ENCODE data around the gene CAMK1D.
"Not testable (repeated sequence)": the region's sequence is repeated elsewhere in the genome, so short reads cannot be mapped to it uniquely, and the experiment has no call there.

Gene CAMK1D

DNA sequence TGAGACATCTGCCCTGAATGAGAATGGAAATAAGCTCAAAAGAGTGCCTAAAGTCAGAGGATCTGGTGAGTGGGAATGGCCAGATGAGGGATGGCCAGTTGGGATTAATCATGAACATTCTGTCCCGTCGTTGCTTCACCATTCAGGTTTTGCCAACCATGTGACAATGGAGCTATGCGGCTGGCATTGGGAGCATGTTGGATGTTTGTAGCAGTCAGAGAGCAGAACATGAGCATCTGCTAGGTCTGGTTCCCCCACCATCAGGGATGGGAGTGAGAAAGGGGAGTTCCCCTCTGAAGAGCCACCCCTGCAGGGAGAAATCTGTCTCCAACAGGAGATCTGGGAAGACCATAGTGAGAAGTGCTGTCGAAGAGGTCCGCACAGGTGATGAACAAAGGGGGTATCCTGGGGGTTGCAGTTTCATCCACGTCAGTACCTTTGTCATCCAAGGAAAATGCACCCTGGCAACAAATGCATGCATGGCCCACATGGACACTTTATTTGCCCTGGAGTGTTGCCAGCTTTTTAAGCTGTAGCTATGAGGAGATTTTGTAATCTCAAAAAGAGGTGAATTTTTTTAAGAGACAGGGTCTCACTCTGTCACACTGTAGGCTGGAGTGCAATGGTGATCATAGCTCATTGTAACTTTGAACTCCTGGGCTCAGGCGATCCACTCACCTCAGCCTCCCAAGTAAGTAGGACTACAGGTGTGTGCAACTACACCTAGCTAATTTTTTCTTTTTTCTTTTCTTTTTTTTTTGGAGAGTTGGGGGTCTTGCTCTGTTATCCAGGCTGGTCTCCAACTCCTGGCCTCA, 190.2 kb downstream of the CAMK1D start:
- intact Hi-C loops (cut with DNase I; ENCODE audit: low total_unique reads), result no loop called here
- no peak overlapping the region for H3K27ac ChIP-seq
- no peak overlapping the region for H3K4me3 ChIP-seq
- H3K27me3 ChIP-seq, result no peaks in the 10 kb centered on the region
- peaks cover 0 to 11% (median 2%) of the 10 kb centered on the region in 4 donors for H3K4me1 ChIP-seq
- peak; percentile 78 to 80 for DNase-seq
- no peaks in the 10 kb centered on the region for H3K36me3 ChIP-seq
- no peak for TF ChIP-seq CTCF (IDR thresholded peaks at IDR 0.05)
- H3K9me3 ChIP-seq, result no peaks in the 10 kb centered on the region

DNA sequence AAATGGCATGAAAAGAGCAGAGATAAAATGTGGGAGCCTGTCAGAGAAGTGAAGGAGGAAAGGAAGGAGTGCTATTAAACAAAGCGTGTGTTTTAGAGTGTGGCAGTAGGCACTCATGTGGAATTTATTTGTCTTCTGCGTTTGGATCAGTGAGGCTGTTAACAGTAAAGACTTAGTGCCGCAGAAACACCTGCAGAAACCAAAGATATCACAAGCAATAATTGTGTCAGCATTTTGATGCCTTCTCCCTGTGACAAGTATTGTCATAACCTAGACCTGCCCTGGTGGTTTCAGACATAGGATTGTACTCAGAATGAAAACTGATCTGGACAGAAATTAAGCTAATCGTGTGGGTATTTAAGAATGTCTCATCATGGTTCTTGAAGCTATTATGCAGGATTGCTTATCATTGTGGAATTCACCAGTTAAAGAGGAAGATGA, 191.0 kb downstream of the CAMK1D start:
- Histone ChIP-seq H3K36me3 (no peaks in the 10 kb centered on the region), H3K27ac (no peak overlapping the region), H3K9me3 (no peaks in the 10 kb centered on the region), H3K4me3 (no peak overlapping the region), H3K4me1 (peaks cover 0 to 11% (median 2%) of the 10 kb centered on the region in 4 donors), H3K27me3 (no peaks in the 10 kb centered on the region)
- intact Hi-C loops (cut with DNase I; ENCODE audit: low total_unique reads), result no loop called here
- TF ChIP-seq CTCF (IDR thresholded peaks at IDR 0.05), result no peak
- DNase-seq, result no peak

GRCh38 chr10:12541446-12542067, 192.2 kb downstream of the CAMK1D start:
- intact Hi-C loops (cut with DNase I; ENCODE audit: low total_unique reads), result no loop called here
- no peaks in the 10 kb centered on the region for H3K27me3 ChIP-seq
- no peaks in the 10 kb centered on the region for H3K9me3 ChIP-seq
- H3K4me3 ChIP-seq, result no peak overlapping the region
- no peaks in the 10 kb centered on the region for H3K36me3 ChIP-seq
- H3K4me1 ChIP-seq, result peaks cover 0 to 11% (median 2%) of the 10 kb centered on the region in 4 donors
- no peak overlapping the region for H3K27ac ChIP-seq
- TF ChIP-seq CTCF (IDR thresholded peaks at IDR 0.05), result no peak
- DNase-seq, result no peak

DNA sequence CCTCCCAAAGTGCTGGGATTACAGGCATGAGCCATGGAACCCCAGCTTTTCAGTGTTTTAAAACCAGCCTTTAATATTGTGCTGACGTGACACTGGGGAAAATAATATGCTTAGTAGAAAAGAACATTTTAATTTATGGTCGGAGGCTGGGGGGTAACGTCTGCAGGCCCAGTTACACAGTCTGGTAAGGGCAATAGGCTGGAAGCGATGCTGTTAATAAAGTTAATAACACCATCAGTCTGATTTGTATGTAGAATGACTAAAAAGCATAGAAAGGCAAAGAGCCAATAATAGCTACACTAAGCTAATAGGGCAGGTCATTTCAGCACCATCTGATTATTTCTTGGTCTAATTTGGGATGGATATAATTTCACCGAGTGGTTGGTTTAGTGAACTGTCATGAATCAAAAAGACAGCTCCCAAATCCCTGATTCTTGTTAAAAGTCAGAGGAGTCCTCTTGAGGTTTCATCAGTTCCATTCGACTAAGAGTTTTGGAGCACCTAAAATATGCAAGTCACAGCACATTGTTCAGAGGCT, 192.9 kb downstream of the CAMK1D start:
- no peak overlapping the region for H3K4me3 ChIP-seq
- intact Hi-C loops (cut with DNase I; ENCODE audit: low total_unique reads), result no loop called here
- no peak overlapping the region for H3K27ac ChIP-seq
- H3K36me3 ChIP-seq, result no peaks in the 10 kb centered on the region
- H3K4me1 ChIP-seq, result peaks cover 0 to 11% (median 2%) of the 10 kb centered on the region in 4 donors
- TF ChIP-seq CTCF (IDR thresholded peaks at IDR 0.05), result no peak
- no peaks in the 10 kb centered on the region for H3K9me3 ChIP-seq
- DNase-seq, result no peak
- H3K27me3 ChIP-seq, result no peaks in the 10 kb centered on the region

- Histone ChIP-seq H3K27me3 (no peaks in the 10 kb centered on the region), H3K9me3 (no peaks in the 10 kb centered on the region), H3K36me3 (no peaks in the 10 kb centered on the region), H3K27ac (no peak overlapping the region), H3K4me3 (no peak overlapping the region), H3K4me1 (peaks cover 0 to 11% (median 2%) of the 10 kb centered on the region in 4 donors)
- intact Hi-C loops (cut with DNase I; ENCODE audit: low total_unique reads), result no loop called here
- no peak for TF ChIP-seq CTCF (IDR thresholded peaks at IDR 0.05)
- no peak for DNase-seq
Measured at GRCh38 chr10:12543589-12543988, 194.2 kb downstream of the CAMK1D start.

DNA sequence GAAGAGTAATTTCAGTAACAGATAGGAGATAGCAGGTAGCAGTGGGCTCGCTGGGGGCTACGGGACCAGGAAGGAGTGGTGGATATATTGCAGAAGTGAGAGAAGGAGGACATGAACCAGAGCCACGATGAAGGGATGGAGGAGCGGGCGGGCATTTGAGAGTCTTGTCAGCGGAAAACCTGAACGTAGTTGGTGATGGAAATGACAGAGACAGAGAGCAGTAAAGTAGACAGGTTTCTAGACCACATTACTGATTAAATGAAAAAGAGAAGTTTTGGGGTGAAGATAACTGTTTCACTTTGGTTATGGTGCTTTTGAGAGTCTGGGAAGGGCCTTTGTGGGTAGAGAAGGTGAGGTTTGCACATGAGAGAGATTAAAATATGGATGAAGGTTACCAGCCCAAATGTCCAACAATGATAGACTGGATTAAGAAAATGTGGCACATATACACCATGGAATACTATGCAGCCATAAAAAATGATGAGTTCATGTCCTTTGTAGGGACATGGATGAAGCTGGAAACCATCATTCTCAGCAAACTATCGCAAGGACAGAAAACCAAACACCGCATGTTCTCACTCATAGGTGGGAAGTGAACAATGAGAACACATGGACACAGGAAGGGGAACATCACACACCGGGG, 196.9 kb downstream of the CAMK1D start:
- H3K36me3 ChIP-seq; DNase-seq; H3K27me3 ChIP-seq; intact Hi-C loops (cut with DNase I; ENCODE audit: low total_unique reads); H3K4me1 ChIP-seq; H3K27ac ChIP-seq; H3K4me3 ChIP-seq; H3K9me3 ChIP-seq: not testable (repeated sequence)
